GM18526 (cell line): ENCODE measurements around the gene STXBP4.

Source experiments
- POLR2A ChIP-seq: IDR thresholded peaks from 3 replicates; pipeline ENCODE4 v1.6.1; 2011; ENCODE audit not compliant: insufficient read length; ENCODE audit errors: extremely low read depth

Gene STXBP4

GRCh38 chr17:54956791-54957190 lies 11.8 kb upstream of the STXBP4 start:
- no peak for TF ChIP-seq POLR2A

DNA sequence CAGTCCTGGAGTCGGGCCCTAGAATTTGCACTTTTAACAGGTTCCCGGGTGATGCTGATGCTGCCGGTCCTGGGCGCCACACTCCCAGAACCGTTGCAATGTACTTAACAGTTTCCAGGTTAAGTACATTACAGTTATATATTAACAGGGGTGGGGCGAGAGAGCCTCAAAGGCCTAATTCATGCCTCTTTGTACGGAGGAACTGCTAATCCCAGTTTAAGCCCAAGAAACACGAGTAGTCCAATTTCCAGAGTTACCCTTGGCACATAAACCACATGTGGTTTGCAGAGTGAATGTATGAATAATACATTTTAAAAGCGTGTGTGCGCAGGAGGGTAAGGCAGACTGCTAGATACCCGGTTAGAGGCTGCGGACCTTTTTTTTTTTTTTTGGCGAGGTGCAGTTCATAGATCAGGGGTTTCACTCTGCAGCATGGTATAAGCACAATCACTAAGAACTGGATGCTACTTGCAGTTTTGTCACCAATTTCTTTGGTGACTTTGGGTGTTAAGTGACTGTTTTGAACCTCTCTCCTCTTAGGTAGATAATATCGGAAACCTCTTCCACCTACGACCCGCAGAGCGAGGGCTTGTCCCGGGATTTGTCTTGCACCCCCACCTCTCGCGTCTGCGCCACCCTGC lies 824 bp upstream of the STXBP4 start:
- no peak for TF ChIP-seq POLR2A

- TF ChIP-seq POLR2A, result no peak
Observed at GRCh38 chr17:54968988-54969332, 395 bp downstream of the STXBP4 start.

DNA sequence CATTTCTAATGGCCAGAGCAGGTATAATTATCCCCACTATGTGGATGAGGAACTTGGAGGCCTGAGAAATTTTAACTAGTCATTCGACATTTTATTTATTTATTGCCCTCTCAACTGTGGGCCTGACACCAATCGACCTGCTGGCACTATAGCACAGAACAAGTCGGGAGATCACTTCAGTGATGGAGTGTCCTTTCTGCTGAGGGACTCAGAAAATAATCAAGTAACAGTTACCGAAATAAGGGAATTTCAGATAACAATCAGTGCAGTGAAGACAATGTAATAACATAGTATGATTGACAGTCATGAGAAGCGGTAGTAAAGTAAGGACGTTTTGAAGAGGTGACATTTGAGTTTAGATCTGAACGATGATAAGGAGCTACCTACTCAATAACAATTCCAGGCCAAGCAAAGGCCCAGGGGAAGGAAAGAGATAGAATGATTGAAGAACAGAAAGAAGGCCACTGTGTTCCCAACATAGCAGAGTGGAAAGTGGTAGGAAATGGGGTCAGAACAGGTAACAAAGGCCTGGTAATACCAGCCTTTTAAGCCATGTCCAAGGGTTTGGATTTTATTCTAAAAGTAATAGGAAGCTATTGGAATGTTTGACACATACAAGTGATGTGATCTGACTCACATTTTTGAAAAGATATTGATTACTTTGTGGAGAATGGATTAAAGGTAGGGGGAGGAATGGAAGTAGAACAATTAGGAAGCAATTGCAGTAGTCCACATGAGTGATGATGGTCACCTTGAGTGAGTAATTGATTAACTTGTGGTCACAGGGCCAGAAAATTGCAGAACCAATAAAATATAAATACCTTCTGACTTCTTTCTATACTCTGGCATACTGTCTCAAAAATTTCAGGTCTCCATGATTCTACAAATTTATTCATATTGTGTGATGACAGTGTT lies 1.4 kb downstream of the STXBP4 start:
- TF ChIP-seq POLR2A, result no peak

GRCh38 chr17:54971147-54971546 lies 2.6 kb downstream of the STXBP4 start:
- no peak for TF ChIP-seq POLR2A

DNA sequence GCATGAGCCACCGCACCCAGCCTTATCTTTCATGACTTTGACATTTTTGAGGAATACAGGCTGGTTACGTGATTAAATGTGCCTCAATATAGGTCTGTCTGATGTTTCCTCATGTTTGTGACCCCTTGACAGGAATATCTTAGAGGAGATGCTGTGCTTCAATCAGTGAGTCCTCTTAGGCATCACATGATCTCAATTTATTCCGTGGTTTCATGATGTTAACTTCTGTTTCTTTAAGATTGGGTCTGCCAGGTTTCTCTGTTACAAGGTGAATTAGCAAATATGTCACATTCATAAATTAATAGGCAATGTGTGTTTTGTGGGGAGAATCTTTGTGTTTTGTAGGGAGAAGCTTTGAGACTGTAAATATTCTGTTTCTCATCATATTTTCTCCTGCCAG lies 3.3 kb downstream of the STXBP4 start:
- TF ChIP-seq POLR2A, result no peak

GRCh38 chr17:54972406-54973138 lies 4.0 kb downstream of the STXBP4 start:
- TF ChIP-seq POLR2A, result no peak

DNA sequence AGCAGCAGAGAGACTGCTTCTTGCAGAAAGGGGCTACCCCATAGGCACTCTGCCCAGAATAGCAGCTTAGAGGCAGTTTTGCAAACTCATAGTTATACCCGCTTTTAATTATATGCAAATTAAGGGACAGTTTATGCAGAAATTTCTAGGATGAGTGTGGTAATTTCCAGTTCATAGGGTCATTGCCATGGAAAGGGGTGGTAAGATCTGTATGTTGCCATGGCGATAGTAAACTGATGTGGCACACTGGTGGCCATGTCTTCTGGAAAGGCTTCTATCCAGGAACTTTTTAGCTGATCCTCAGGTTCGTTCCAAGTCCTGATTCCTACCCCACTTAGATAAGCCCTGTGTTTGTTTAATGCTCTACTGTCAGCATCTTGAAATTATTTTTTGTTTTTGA lies 6.2 kb downstream of the STXBP4 start:
- no peak for TF ChIP-seq POLR2A

DNA sequence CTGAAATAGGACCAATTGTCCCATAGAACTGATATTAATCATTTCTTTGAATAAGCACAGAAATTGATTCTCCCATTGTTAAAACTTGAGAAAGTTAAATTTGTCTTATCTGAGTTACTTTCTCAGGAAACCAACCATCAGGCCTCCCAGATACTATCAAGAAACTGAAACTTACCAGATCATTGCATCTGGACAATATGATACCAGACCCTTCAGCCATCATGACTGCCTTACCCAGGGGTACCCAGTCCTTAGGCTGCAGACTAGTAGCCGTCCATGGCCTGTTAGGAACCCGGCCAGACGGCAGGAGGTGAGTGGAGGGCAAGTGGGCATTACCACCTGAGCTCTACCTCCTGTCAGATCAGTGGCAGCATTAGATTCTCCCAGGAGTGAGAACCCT lies 7.8 kb downstream of the STXBP4 start:
- no peak for TF ChIP-seq POLR2A

GRCh38 chr17:54977744-54978143 lies 9.2 kb downstream of the STXBP4 start:
- TF ChIP-seq POLR2A, result no peak

- TF ChIP-seq POLR2A, result no peak
Observed at GRCh38 chr17:54979657-54980056, 11.1 kb downstream of the STXBP4 start.

DNA sequence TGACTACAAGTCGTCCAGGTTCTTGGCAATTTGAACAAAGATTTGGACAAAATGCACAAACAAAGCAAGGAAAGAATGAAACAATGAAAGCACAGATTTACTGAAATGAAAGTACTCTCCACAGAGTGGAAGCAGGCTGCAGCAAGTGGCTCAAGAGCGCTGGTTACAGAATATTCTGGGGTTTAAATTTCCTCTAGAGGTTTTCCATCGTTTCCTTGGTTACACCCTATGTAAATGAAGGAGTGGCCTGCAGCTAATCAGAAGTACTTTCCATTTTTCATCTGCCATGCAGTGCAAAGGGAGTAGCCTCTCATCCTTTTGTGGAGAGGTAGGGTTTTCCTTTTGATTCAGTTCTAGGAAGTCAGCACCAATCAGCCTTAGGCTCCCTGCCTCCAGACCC lies 11.8 kb downstream of the STXBP4 start:
- TF ChIP-seq POLR2A, result no peak

- no peak for TF ChIP-seq POLR2A
Observed at GRCh38 chr17:54982399-54982798, 13.8 kb downstream of the STXBP4 start.

DNA sequence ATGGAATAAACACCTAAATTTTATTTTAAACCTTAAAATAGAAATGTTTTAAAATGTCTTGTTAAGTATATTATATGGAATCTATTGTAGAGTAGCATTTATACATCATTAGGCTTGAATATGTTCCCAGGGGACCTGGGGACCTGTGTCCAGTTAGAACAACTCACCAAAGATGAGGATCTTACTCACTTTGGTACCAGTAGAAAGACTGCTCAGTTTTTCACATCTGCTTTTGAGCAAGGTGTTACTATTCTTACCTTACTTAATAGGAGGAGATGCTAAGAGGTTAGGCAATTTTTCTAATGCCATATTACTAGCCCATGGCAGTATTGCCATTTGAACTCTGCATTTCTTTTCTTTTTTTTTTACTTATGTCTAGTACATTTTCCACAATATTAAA lies 14.7 kb downstream of the STXBP4 start:
- no peak for TF ChIP-seq POLR2A

GRCh38 chr17:54985476-54985875 lies 16.9 kb downstream of the STXBP4 start:
- TF ChIP-seq POLR2A, result no peak

DNA sequence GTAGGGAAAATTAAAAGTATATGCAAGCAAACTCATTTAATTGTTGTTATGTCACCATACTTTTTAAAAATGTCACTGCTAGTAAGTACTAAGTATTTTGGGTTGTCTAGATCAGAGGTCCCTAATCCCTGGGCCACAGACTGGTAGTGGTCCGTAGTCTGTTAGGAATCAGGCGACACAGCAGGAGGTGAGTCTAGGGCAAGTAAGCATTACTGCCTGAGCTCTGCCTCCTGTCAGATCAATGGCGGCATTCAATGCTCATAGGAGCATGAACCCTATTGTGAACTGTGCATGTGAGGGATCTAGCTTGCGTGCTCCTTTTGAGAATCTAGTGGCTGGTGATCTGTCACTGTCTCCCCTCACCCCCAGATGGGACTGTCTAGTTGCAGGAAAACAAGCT lies 21.6 kb downstream of the STXBP4 start:
- no peak for TF ChIP-seq POLR2A

DNA sequence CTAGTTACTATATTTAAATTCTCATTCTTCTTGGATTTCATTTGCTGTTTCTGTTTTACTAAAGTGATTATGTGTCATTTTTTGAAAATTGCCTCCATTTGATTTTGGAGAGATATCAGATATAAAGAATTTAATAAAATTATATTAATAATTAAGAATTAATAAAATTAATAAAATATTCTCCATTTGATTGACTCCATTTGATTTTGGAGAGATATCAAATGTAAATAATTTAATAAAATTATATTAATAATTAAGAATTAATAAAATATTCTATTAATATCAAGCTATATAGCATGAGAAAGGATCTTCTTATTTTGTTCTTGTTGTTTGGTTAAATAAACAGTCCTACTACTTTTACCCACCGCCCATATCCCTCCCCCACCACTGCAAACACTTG lies 23.0 kb downstream of the STXBP4 start:
- no peak for TF ChIP-seq POLR2A
